Measurements from ENCODE around the gene MTTP.

- TF ChIP-seq, protein P1, sequence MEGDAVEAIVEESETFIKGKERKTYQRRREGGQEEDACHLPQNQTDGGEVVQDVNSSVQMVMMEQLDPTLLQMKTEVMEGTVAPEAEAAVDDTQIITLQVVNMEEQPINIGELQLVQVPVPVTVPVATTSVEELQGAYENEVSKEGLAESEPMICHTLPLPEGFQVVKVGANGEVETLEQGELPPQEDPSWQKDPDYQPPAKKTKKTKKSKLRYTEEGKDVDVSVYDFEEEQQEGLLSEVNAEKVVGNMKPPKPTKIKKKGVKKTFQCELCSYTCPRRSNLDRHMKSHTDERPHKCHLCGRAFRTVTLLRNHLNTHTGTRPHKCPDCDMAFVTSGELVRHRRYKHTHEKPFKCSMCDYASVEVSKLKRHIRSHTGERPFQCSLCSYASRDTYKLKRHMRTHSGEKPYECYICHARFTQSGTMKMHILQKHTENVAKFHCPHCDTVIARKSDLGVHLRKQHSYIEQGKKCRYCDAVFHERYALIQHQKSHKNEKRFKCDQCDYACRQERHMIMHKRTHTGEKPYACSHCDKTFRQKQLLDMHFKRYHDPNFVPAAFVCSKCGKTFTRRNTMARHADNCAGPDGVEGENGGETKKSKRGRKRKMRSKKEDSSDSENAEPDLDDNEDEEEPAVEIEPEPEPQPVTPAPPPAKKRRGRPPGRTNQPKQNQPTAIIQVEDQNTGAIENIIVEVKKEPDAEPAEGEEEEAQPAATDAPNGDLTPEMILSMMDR (IDR thresholded peaks at IDR 0.05 in 8 of 11, conservative IDR thresholded peaks at IDR 0.05 in 3 of 11) = no peak
- TF ChIP-seq POLR2A (IDR thresholded peaks at IDR 0.05) (no peak), POLR2AphosphoS5 (IDR thresholded peaks at IDR 0.05) (no peak)
These were observed 772 bp upstream of the MTTP start for GRCh38 chr4:99573735-99574368.

All from spleen (tissue), 7 donors.